Measurements from ENCODE around the gene MAP7D1. TPM values are rescaled to one million over a fixed set of nuclear protein-coding genes. Genes with fewer than 3 reads are reported as not detected.

Gene MAP7D1
- total RNA-seq, 1 experiment from 2014 or later, result 173 TPM

DNA sequence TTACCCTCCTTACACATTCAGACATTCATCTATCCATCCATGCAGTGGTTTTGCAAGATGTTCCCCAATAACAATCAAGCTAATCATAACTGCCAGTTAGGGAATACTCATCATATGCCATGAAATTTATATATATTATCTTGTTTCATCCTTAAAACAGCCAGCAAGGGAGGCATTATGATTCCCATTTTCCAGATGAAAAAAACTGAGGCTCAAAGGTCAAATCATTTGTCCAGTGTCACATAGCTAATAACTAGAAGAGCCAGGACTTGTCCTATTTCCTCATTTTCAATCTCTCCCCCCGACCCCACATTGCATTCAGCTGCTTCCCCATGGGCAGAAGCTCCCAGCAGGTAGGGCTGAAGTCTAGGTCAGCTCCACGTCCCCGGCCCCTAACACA lies 23.9 kb upstream of the MAP7D1 start:
- POLR2A ChIA-PET (ENCODE audit: unreplicated experiment), result no interaction called here
- Histone ChIP-seq H2AFZ (no peak overlapping the region), H3K4me2 (no peak overlapping the region), H4K20me1 (ENCODE audit: insufficient read depth) (no peaks in the 10 kb centered on the region), H3K9me2 (ENCODE audit: insufficient read depth) (no peaks in the 10 kb centered on the region), H3K4me1 (replicated peaks; ENCODE audit: insufficient read depth) (0 out of 2 replicates have a peak, but pooled peaks cover 5% of the 10 kb centered on the region), H3K27ac (no peak overlapping the region), H3K79me2 (ENCODE audit: low read depth) (no peaks in the 10 kb centered on the region), H3K4me3 (no peak overlapping the region), H3K27me3 (ENCODE audit: insufficient read depth, low read depth) (no peaks in the 10 kb centered on the region), H3K9me3 (ENCODE audit: insufficient read depth, low read depth) (no peaks in the 10 kb centered on the region), H3F3A (ENCODE audit: insufficient read depth, low read depth) (peaks cover 4% of the 10 kb centered on the region; the same call in 1 of the 2 replicates), H3K36me3 (ENCODE audit: low read depth) (no peaks in the 10 kb centered on the region; the same call in 1 of the 2 replicates)
- no peak for TF ChIP-seq CTCF (conservative IDR thresholded peaks at IDR 0.05)
- TF ChIP-seq EZH2 (IDR thresholded peaks at IDR 0.05; ENCODE audit: low read depth), result no peak
- BruUV-seq (replicated peaks), result no TSS peak
- DNase-seq, result no peak
- intact Hi-C loops (cut with micrococcal nuclease; ENCODE audit: unreplicated experiment), result no loop called here
- CTCF ChIA-PET, result no interaction called here

DNA sequence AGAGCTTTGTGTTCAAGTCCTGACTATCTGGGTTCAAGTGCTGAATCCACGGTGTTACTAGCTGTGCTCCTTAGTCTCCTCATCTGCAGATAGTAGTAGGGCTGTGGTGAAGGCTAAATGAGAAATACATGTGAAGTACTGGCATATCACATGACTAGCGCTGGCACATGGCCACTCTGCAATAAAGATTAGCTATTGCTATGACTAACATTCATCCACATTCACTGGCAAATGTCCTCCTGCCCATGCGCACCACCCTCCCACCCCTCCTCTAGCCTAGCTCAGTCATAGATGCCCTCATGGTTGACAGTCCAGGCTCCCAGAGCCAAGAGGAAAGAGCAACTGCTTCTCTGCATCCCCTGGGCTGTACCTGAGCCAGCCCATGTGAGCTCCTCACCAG lies 22.5 kb upstream of the MAP7D1 start:
- ChIA-PET POLR2A (ENCODE audit: unreplicated experiment) (no interaction called here), CTCF (interaction anchor here (0.5 to 1.0 kb wide), 4 partner anchors 34 to 1549 kb away, joined by 3 to 15 read pairs (median 4); no protein-coding TSS in a partner anchor)
- Histone ChIP-seq H3K9me2 (ENCODE audit: insufficient read depth) (no peaks in the 10 kb centered on the region), H3K36me3 (ENCODE audit: low read depth) (peaks cover 8% of the 10 kb centered on the region; the same call in 1 of the 2 replicates), H3F3A (ENCODE audit: insufficient read depth, low read depth) (peaks cover 7% of the 10 kb centered on the region; the same call in 1 of the 2 replicates), H3K4me3 (no peak overlapping the region), H3K27me3 (ENCODE audit: insufficient read depth, low read depth) (no peaks in the 10 kb centered on the region), H2AFZ (no peak overlapping the region), H3K4me1 (replicated peaks; ENCODE audit: insufficient read depth) (0 out of 2 replicates have a peak, but pooled peaks cover 5% of the 10 kb centered on the region), H3K27ac (no peak overlapping the region), H3K4me2 (no peak overlapping the region), H3K79me2 (ENCODE audit: low read depth) (no peaks in the 10 kb centered on the region), H4K20me1 (ENCODE audit: insufficient read depth) (no peaks in the 10 kb centered on the region; the same call in 1 of the 2 replicates), H3K9me3 (ENCODE audit: insufficient read depth, low read depth) (no peaks in the 10 kb centered on the region)
- no peak for TF ChIP-seq CTCF (conservative IDR thresholded peaks at IDR 0.05)
- TF ChIP-seq EZH2 (IDR thresholded peaks at IDR 0.05; ENCODE audit: low read depth), result no peak
- intact Hi-C loops (cut with micrococcal nuclease; ENCODE audit: unreplicated experiment), result no loop called here
- DNase-seq, result no peak
- BruUV-seq (replicated peaks), result no TSS peak

DNA sequence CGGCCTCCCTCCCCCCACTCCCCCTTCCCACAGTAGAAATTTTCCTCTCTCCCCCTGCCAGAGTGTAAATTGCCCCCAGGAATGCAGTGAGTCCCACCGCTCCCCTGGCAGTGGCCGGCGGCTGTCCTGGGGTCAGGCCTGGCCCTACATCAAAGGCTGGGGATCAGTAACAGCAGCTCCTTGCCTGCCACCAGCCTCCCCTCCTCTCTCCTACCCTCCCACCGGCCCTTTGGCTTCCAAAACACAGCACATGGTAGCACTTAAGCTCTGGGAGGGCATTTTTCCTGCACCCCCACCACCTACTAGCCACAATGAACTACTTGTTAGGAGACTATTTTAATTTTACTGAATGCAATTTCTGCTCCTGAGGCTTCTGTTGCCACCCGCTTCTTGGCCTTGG lies 21.9 kb upstream of the MAP7D1 start:
- Histone ChIP-seq H3F3A (ENCODE audit: insufficient read depth, low read depth) (peaks cover 9% of the 10 kb centered on the region; the same call in 1 of the 2 replicates), H3K27me3 (ENCODE audit: insufficient read depth, low read depth) (no peaks in the 10 kb centered on the region), H3K4me3 (no peak overlapping the region), H3K27ac (no peak overlapping the region), H3K36me3 (ENCODE audit: low read depth) (peaks cover 11% of the 10 kb centered on the region; the same call in 1 of the 2 replicates), H3K4me2 (no peak overlapping the region), H3K9me2 (ENCODE audit: insufficient read depth) (no peaks in the 10 kb centered on the region), H3K9me3 (ENCODE audit: insufficient read depth, low read depth) (no peaks in the 10 kb centered on the region), H2AFZ (no peak overlapping the region), H3K4me1 (replicated peaks; ENCODE audit: insufficient read depth) (0 out of 2 replicates have a peak, but pooled peaks cover 5% of the 10 kb centered on the region), H3K79me2 (ENCODE audit: low read depth) (no peaks in the 10 kb centered on the region), H4K20me1 (ENCODE audit: insufficient read depth) (no peaks in the 10 kb centered on the region; the same call in 1 of the 2 replicates)
- intact Hi-C loops (cut with micrococcal nuclease; ENCODE audit: unreplicated experiment), result loop anchor here (1.0 kb wide), 1 partner anchor 34 kb away; no protein-coding TSS in a partner anchor
- ChIA-PET POLR2A (ENCODE audit: unreplicated experiment) (no interaction called here), CTCF (interaction anchor here (0.5 to 1.0 kb wide), 6 partner anchors 12 to 1550 kb away, joined by 3 to 16 read pairs (median 6); no protein-coding TSS in a partner anchor)
- DNase-seq, result no peak
- no peak for TF ChIP-seq CTCF (conservative IDR thresholded peaks at IDR 0.05)
- TF ChIP-seq EZH2 (IDR thresholded peaks at IDR 0.05; ENCODE audit: low read depth), result no peak
- no TSS peak for BruUV-seq (replicated peaks)

All from PC-9 (cell line).